Mesenteric fat pad (tissue), 1 donor: ENCODE measurements around the gene PLEKHO1. TPM values are rescaled to one million over a fixed set of nuclear protein-coding genes. Genes with fewer than 3 reads are reported as not detected.

Experiments used
- total RNA-seq: library from RNA; stranded (reverse); fragmentation: NEBNext Ultra II Directional; extraction: Animal tissue kit (Norgen Biotek cat#: 25700); gene quantifications from one replicate; pipeline ENCODE4 v1.2.1, GENCODE V29; 2021
- donor health status: DM: yes; HTN: yes; CAD: no.

PLEKHO1 gene
- total RNA-seq, 1 donor from 2014 or later = 33.1 TPM

Other genes starting within 250 kb of the PLEKHO1 start
- gene SV2A, start 232.1 kb upstream of the PLEKHO1 start, total RNA-seq = 2.0 TPM
- gene SF3B4, start 222.1 kb upstream of the PLEKHO1 start, total RNA-seq = 47.9 TPM
- gene MTMR11, start 213.0 kb upstream of the PLEKHO1 start, total RNA-seq = 2.2 TPM
- gene OTUD7B, start 139.2 kb upstream of the PLEKHO1 start, total RNA-seq = 36.6 TPM
- gene VPS45, start 82.1 kb upstream of the PLEKHO1 start, total RNA-seq = 35.5 TPM
- gene ANP32E, start 86.2 kb downstream of the PLEKHO1 start, total RNA-seq = 17.9 TPM
- gene CA14, start 107.9 kb downstream of the PLEKHO1 start, total RNA-seq = not detected
- 89.2 TPM for gene APH1A, start 119.1 kb downstream of the PLEKHO1 start, total RNA-seq
- 14.4 TPM for gene C1orf54, start 122.9 kb downstream of the PLEKHO1 start, total RNA-seq
- gene CIART, start 132.6 kb downstream of the PLEKHO1 start, total RNA-seq = 3.5 TPM
- 48.0 TPM for gene MRPS21, start 143.9 kb downstream of the PLEKHO1 start, total RNA-seq
- gene PRPF3, start 171.6 kb downstream of the PLEKHO1 start, total RNA-seq = 52.1 TPM
- gene RPRD2, start 214.2 kb downstream of the PLEKHO1 start, total RNA-seq = 21.7 TPM